Hematopoietic multipotent progenitor cell (in vitro differentiated cells): ENCODE data around the gene MYDGF. TPM values are rescaled to one million over a fixed set of nuclear protein-coding genes. Genes with fewer than 3 reads are reported as not detected.
A peak's percentile ranks its signal among the peaks of the same experiment; 100 is the strongest.

Experiments used
- DNase-seq, 3 donors: peaks; one replicate each; pipeline ENCODE4 v3.0.0-alpha.2; 2011 to 2015; ENCODE audit warnings: low read depth in 2 of 3, low spot score in 2 of 3
- total RNA-seq: library from RNA; depleted of rRNA; stranded (reverse); fragments of >200 nt; gene quantifications from one replicate; pipeline ENCODE4 v1.2.3, GENCODE V29; 2012

Gene MYDGF
- total RNA-seq, 1 donor: 87.8 TPM

GRCh38 chr19:4678881-4679790 is 9.0 kb upstream of the MYDGF start:
- peak in 2 of 3 donors; percentile 30 to 44 for DNase-seq

- peak in 2 of 3 donors; percentile 20 to 39 for DNase-seq
Observed at GRCh38 chr19:4676955-4677731, 7.0 kb upstream of the MYDGF start.

DNA sequence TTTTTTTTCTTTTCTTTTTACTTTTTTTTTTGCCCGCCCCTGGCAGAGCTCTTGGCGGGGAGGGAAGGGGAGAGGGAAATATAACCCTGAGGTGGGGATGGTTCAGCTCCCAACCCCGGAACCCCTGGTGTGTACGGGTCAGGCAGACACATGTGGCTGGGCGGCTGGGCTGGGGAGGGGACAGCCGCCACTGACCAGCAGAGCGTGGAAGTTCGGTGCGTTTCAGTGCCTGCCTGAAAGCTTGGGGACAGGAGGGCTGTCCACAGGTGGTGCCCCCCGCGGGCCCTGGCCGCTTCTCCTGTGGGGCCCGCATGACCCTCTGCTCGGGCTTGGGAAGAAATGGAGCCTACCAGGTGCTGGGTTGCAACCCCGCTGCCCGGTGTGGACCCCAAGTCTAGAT is 5.2 kb upstream of the MYDGF start:
- DNase-seq: no peak

DNA sequence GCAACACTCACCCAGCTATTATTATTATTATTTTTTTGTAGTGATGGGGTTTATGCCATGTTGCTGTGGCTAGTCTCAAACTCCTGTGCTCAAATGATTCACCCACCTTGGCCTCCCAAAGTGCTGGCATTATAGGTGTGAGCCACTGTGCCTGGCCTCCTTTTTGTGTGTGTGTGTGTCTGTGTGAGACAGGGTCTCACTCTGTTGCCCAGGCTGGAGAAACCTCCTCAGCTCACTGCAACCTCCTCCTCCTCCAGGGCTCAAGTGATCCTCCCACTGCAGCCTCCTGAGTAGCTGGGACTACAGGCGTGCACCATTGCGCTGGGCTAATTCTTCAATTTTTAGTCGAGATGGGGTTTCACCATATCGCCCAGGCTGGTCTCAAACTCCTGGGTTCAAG is 3.6 kb upstream of the MYDGF start:
- no peak for DNase-seq

DNA sequence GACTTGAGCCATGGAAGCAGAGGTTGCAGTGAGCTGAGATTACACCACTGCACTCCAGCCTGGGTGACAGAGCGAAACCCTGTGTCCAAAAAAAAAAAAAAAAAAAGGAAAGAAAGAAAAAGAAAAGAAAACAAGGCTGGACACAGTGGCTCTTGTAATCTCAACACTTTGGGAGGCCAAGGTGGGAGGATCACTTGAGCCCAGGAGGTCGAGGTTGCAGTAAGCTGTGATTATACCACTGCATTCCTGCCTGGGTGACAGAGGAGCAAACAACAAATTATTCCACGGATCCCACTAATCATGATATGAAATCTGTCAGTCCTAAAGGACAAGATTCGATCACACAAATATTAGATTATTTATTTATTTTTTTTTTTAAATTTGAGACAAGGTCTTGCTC is 3.1 kb upstream of the MYDGF start:
- no peak for DNase-seq

- no peak for DNase-seq
Observed at GRCh38 chr19:4671185-4671851, 1.2 kb upstream of the MYDGF start.

GRCh38 chr19:4664642-4665041 is 5.5 kb downstream of the MYDGF start:
- DNase-seq: no peak

DNA sequence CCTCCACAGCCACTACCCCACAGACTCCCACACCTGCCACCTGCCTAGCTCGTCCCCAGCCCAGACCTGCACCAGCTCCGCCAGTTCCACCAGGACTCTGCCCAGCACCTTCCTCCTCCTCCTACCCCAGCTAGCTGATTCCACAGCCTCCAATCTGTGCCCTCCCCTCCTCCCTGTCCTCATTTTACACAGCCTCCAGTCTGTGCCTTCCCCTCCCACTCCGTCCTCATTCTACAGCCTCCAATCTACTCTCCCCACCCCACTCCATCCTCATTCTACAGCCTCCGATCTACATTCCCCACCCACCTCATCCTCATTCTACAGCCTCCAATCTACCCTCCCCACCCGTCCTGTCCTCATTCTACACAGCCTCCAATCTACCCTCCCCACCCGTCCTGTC is 7.3 kb downstream of the MYDGF start:
- DNase-seq: no peak

DNA sequence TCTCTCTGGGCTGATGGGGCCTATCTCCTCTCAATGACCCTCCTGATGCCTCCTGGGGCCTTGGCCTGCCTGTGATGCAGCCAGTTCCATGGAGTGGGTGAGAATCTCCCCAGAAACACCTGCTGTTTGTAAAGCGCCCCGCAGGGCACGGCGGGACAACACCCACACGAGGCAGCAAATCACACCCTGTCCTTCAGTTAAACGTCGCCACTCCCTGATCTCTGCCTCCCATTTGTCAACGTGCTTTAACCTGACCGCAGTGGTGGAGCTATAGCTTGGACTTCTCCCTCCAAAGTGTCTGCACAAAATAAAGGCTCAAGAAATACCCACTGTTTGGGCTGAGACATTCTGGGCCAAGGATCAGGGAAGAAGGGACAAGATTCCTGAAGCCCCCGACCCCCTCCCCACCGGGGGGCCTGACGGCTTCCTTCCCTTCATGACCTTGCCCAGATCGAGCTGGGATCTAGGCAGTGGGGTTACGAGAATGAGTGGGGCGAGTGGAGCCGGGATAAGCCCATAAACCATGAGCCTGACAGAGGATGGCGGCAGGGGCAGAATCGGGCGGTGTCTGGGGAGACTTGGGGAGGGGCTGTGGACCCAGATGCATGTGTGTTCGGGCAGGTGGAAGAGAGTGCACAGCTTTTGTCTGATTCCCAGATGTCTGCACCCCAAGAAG is 8.0 kb downstream of the MYDGF start:
- no peak for DNase-seq

DNA sequence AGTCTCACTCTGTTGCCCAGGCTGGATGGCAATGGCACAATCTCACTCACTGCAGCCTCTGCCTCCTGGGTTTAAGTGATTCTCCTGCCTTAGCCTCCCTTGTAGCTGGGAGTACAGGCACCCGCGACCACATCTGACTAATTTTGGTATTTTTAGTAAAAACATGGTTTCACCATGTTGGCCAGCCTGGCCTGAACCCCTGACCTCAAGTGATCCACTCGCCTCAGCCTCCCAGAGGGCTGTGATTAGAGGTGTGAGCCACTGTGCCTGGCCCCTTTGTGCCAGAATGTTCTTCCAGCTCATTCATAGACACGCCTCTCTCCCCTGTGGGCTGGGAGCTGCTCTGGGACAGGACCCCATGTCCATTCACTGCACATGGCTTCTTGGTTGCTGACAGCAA is 9.1 kb downstream of the MYDGF start:
- DNase-seq: no peak

GRCh38 chr19:4660181-4660791 is 9.9 kb downstream of the MYDGF start:
- DNase-seq: peak in 2 of 3 donors; percentile 42 to 55

- DNase-seq: no peak
Observed at GRCh38 chr19:4657835-4658234, 12.3 kb downstream of the MYDGF start.

DNA sequence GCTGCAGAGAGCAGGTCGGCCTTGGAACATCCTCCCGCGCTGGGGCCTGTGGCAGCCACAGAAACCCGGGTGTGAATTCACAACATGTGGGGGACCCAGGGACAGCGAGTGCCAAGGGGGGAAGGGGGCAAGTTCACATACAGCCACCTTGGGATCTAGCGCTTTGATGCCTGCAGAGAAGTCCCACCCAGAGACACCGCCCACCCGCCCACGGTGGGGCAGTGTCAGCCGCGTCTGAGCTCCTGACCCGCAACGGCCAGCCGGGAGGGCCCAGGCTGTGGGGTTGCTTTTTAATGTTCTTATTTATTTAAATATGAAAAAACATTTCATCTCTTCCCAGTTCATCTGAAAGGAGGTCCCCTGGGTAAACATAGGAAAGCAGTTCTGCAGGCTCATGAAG is 12.9 kb downstream of the MYDGF start:
- no peak for DNase-seq

GRCh38 chr19:4656102-4656501 is 14.0 kb downstream of the MYDGF start:
- DNase-seq: no peak

- no peak for DNase-seq
Observed at GRCh38 chr19:4654437-4655361, 15.4 kb downstream of the MYDGF start.

GRCh38 chr19:4653793-4654436 is 16.2 kb downstream of the MYDGF start:
- DNase-seq: no peak

GRCh38 chr19:4652075-4652474 is 18.1 kb downstream of the MYDGF start:
- no peak for DNase-seq

DNA sequence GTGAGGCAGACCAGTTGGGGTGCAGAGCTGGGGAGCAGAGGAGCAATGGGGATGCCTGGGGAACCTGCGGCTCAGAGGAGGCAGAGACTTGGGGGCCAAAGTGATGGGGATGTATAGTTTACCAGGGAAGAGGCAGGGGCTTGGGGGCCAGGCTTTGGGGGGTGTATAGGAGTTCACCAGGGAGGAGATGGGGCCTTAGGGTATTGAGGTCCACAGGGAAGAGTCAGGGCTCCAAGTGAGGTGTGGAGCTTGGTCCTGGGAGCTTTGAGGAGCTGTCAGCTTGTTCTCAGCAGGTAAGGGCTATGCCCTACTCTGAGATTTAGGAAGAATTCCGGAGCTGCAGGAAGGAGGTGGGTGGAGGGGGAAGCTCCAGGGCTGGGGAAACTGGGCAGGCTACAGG is 20.0 kb downstream of the MYDGF start:
- no peak for DNase-seq
